OCI-LY3 (cell line): ENCODE data around the gene CAMTA1.

ENCODE experiments used
- EZH2phosphoT487 ChIP-seq: fragments of 200-600 bp; shearing (Covaris generic); IDR thresholded peaks from 2 replicates; pipeline ENCODE4 v1.6.1; 2018; ENCODE audit warnings: antibody characterized with exemption, mixed run types, low read depth
- TF ChIP-seq, protein P1 (sequence below): fragments of 200-600, 300-600 bp; sonication (generic); IDR thresholded peaks from 2 replicates; pipeline ENCODE4 v1.5.1; 2014; ENCODE audit warnings: antibody characterized with exemption, low read length, low read depth

DNA sequence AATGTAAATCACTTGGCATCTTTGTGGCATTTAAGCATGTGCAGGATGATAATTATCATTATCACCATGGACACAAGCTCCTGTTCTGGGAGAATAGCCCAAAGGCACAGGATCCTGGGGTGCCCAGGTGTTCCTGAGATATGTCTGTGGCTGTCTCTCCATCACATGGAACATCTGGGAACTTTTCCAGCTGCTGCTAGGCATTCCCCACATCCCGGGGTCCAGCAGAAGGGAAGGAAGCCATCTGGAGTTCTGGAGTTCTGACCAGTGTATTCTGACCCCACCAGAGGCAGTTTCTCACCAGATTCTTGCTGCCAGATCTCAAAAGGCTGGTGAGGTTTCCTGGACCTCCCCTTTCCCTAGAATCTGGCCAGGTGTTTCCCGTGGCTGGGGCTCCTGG lies 726.1 kb downstream of the CAMTA1 start:
- TF ChIP-seq, protein P1, sequence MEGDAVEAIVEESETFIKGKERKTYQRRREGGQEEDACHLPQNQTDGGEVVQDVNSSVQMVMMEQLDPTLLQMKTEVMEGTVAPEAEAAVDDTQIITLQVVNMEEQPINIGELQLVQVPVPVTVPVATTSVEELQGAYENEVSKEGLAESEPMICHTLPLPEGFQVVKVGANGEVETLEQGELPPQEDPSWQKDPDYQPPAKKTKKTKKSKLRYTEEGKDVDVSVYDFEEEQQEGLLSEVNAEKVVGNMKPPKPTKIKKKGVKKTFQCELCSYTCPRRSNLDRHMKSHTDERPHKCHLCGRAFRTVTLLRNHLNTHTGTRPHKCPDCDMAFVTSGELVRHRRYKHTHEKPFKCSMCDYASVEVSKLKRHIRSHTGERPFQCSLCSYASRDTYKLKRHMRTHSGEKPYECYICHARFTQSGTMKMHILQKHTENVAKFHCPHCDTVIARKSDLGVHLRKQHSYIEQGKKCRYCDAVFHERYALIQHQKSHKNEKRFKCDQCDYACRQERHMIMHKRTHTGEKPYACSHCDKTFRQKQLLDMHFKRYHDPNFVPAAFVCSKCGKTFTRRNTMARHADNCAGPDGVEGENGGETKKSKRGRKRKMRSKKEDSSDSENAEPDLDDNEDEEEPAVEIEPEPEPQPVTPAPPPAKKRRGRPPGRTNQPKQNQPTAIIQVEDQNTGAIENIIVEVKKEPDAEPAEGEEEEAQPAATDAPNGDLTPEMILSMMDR = no peak
- TF ChIP-seq EZH2phosphoT487 = no peak
